Measurements from ENCODE around the gene MELTF.

GRCh38 chr3:196971094-196971698, 58.4 kb downstream of the MELTF start:
- TF ChIP-seq CTCF (IDR thresholded peaks at IDR 0.05) (no peak), POLR2A (IDR thresholded peaks at IDR 0.05) (no peak)

Measured in uterus (tissue), 2 donors.